Ovary (tissue), 9 donors: ENCODE data around the gene PIK3R2. TPM values are rescaled to one million over a fixed set of nuclear protein-coding genes. Genes with fewer than 3 reads are reported as not detected.

ENCODE experiments used
- DNase-seq, 5 donors: peaks; one replicate each; pipeline ENCODE4 v3.0.0-alpha.2; 2019 to 2020
- H3K27ac ChIP-seq, 2 donors: fragments of 200-600 bp; one replicate each; pipeline versions ENCODE4 v1.5.1 to v1.8.0; 2019 to 2022
- H3K27me3 ChIP-seq: fragments of 200-600 bp; one replicate; pipeline ENCODE4 v1.8.0; 2022
- H3K36me3 ChIP-seq: fragments of 200-600 bp; sonication (generic); one replicate; pipeline ENCODE4 v1.5.1; 2019
- H3K4me1 ChIP-seq: one replicate; pipeline ENCODE4 v1.8.1; 2013; ENCODE audit warnings: mild to moderate bottlenecking, moderate library complexity; ENCODE audit not compliant: insufficient read depth
- H3K4me3 ChIP-seq: fragments of 200-600 bp; sonication (generic); one replicate; pipeline ENCODE4 v1.5.1; 2017
- H3K9me3 ChIP-seq, 2 donors: fragments of 200-600 bp in 1 of 2; sonication (generic) in 1 of 2; one replicate each; pipeline versions ENCODE4 v1.5.1 to v1.8.1; 2013 to 2019; ENCODE audit warnings: mild to moderate bottlenecking in 1 of 2, moderate library complexity in 1 of 2
- CTCF ChIP-seq, 3 donors: fragments of 450-650 bp in 2 of 3; fragments of 200-600 bp in 1 of 3; IDR thresholded peaks; one replicate each; pipeline versions ENCODE4 v1.5.1 to v1.8.0; 2016 to 2022; ENCODE audit warnings: antibody characterized with exemption in 3 of 3, mild to moderate bottlenecking in 1 of 3
- EP300 ChIP-seq: sonication (generic); formaldehyde crosslinking; IDR thresholded peaks from one replicate; pipeline ENCODE4 v1.6.1; 2017; ENCODE audit warnings: antibody characterized with exemption
- POLR2A ChIP-seq: fragments of 450-650 bp; IDR thresholded peaks from one replicate; pipeline ENCODE4 v1.6.1; 2017; ENCODE audit warnings: antibody characterized with exemption, mild to moderate bottlenecking, moderate library complexity
- WGBS, 3 donors: extraction: QIAGEN DNeasy Blood & Tissue Kit in 1 of 3; methylation state at CpG; one replicate each; pipeline versions ENCODE4 v1.1.5 to v1.1.7; 2013 to 2017; 5-methylcytosine and 5-hydroxymethylcytosine counted together
- intact Hi-C, 4 donors: fragments of 100-400 bp; cut with DNase I; formaldehyde crosslinking; loops; one replicate each; pipeline versions ENCODE4 v1.11.0 to v1.15.1; 2022 to 2023
- polyA plus RNA-seq, 2 donors: library from polyadenylated mRNA; stranded (reverse); fragments of 200-250 nt in 1 of 2; fragments of 350-450 nt in 1 of 2; fragmentation: Illumina TruSeq in 1 of 2; extraction: RNeasy Lipid Tissue Mini Kit (QIAGEN cat#74804) in 1 of 2; gene quantifications; one replicate each; pipeline ENCODE4 v1.2.3, GENCODE V29; 2013 to 2014
- total RNA-seq, 7 donors: library from RNA; depleted of rRNA in 2 of 7; stranded (reverse); fragments of >200 nt in 2 of 7; fragmentation: NEBNext Ultra II Directional in 3 of 7; extraction: Animal tissue kit (Norgen Biotek cat#: 25700) in 3 of 7; gene quantifications; one replicate each; pipeline versions ENCODE4 v1.1.0 to v1.2.4, GENCODE V29; 2016 to 2023
- donor health status: DM: no; HTN: no; CAD: no; lungs with moderate emphysema.
- donor health status: DM: no; HTN: no; CAD: no.
- donor health status: Bipolar disorder and iron deficiency.
- donor health status: DM: yes; HTN: yes; CAD: no.
- donor health status: DM: no; HTN: no; CAD: no.
- donor health status: DM: yes; HTN: yes; CAD: no.

PIK3R2 gene
- total and polyA plus RNA-seq, 9 donors, result 12.8 to 63.2 (median 42.6) TPM

- intact Hi-C loops, result loop anchor here in 3 of 4 donors (5.0 to 10.0 kb wide), 5 partner anchors 38 to 221 kb away; partner anchors contain the start of gene PIK3R2 (in 1 of the 3)
These were observed 39.1 kb upstream of the PIK3R2 start for GRCh38 chr19:18113827-18114226.

GRCh38 chr19:18114483-18114882 is 38.5 kb upstream of the PIK3R2 start:
- no peak overlapping the region for H3K4me3 ChIP-seq
- WGBS, 3 donors, result 93 to 96% (median 93%) methylated on average over 4 of the region's 4 CpGs
- intact Hi-C loops, result loop anchor here in 3 of 4 donors (5.0 to 10.0 kb wide), 5 partner anchors 38 to 220 kb away; partner anchors contain the start of gene PIK3R2 (in 1 of the 3)
- H3K36me3 ChIP-seq, result no peaks in the 10 kb centered on the region
- H3K9me3 ChIP-seq, result no peaks in the 10 kb centered on the region
- H3K4me1 ChIP-seq, result peaks cover 16% of the 10 kb centered on the region
- H3K27me3 ChIP-seq, result no peaks in the 10 kb centered on the region
- TF ChIP-seq EP300, result no peak
- no peak for TF ChIP-seq POLR2A
- TF ChIP-seq CTCF (IDR thresholded peaks at IDR 0.05), result no peak
- no peak for DNase-seq
- H3K27ac ChIP-seq, result no peak overlapping the region

More at GRCh38 chr19:18113827-18114226, 39.1 kb upstream of the PIK3R2 start:
- Histone ChIP-seq H3K27me3 (no peaks in the 10 kb centered on the region), H3K4me3 (no peak overlapping the region), H3K4me1 (peaks cover 14% of the 10 kb centered on the region), H3K27ac (no peak overlapping the region), H3K9me3 (no peaks in the 10 kb centered on the region), H3K36me3 (no peaks in the 10 kb centered on the region)
- WGBS, 3 donors, result 90 to 94% (median 92%) methylated on average over 5 of the region's 5 CpGs
- TF ChIP-seq POLR2A (no peak), CTCF (IDR thresholded peaks at IDR 0.05) (no peak), EP300 (no peak)
- DNase-seq, result no peak

- WGBS, 3 donors, result 10 to 18% (median 11%) methylated on average over 11 of the region's 11 CpGs
- no peak overlapping the region for H3K27ac ChIP-seq
These were observed 35.6 kb upstream of the PIK3R2 start for GRCh38 chr19:18117364-18117691.

GRCh38 chr19:18117692-18118378 is 35.1 kb upstream of the PIK3R2 start:
- Histone ChIP-seq H3K4me3 (peak overlapping the region; percentile 66), H3K36me3 (no peaks in the 10 kb centered on the region), H3K9me3 (no peaks in the 10 kb centered on the region), H3K4me1 (peaks cover 13% of the 10 kb centered on the region), H3K27ac (peak overlapping the region; percentile 20 to 35), H3K27me3 (no peaks in the 10 kb centered on the region)
- intact Hi-C loops, result loop anchor here in 3 of 4 donors (5.0 to 10.0 kb wide), 5 partner anchors 34 to 217 kb away; partner anchors contain the start of gene PIK3R2 (in 1 of the 3)
- 0 to 1% (median 0%) methylated on average over 15 to 85 of the region's 86 CpGs for WGBS, 3 donors
- DNase-seq, result peak; percentile 87 to 96 (median 93)
- no peak for TF ChIP-seq POLR2A
- no peak for TF ChIP-seq CTCF (IDR thresholded peaks at IDR 0.05)
- TF ChIP-seq EP300, result no peak

More at GRCh38 chr19:18117364-18117691, 35.6 kb upstream of the PIK3R2 start:
- Histone ChIP-seq H3K36me3 (no peaks in the 10 kb centered on the region), H3K4me1 (peaks cover 13% of the 10 kb centered on the region), H3K4me3 (peak overlapping the region; percentile 66), H3K27me3 (no peaks in the 10 kb centered on the region), H3K9me3 (no peaks in the 10 kb centered on the region)
- DNase-seq, result no peak
- TF ChIP-seq POLR2A (no peak), CTCF (IDR thresholded peaks at IDR 0.05) (no peak), EP300 (no peak)
- intact Hi-C loops, result loop anchor here in 3 of 4 donors (5.0 to 10.0 kb wide), 5 partner anchors 35 to 217 kb away; partner anchors contain the start of gene PIK3R2 (in 1 of the 3)
